Endothelial cell of umbilical vein (primary cell): ENCODE results near the gene OPN1MW3.

Experiments
- EZH2 ChIP-seq: IDR thresholded peaks from 2 replicates; pipeline ENCODE4 v1.6.1; 2012; ENCODE audit warnings: borderline replicate concordance, low read depth, mild to moderate bottlenecking, moderate library complexity, low read length, inconsistent platforms; ENCODE audit not compliant: severe bottlenecking
- POLR2A ChIP-seq: IDR thresholded peaks from 2 replicates; pipeline ENCODE4 v1.6.1; 2012; ENCODE audit warnings: low read depth, mild to moderate bottlenecking, control low read depth, low read length
- TF ChIP-seq, protein P1 (sequence below): IDR thresholded peaks from 2 replicates; pipeline ENCODE4 v1.6.1; 2011; ENCODE audit not compliant: insufficient read depth, insufficient read length
- TF ChIP-seq, protein P2 (sequence below), 2 donors: IDR thresholded peaks; 1 replicate in 1 of 2; 2 replicates in 1 of 2; pipeline ENCODE4 v1.5.1; 2011; ENCODE audit warnings: low read length in 2 of 2, mild to moderate bottlenecking in 2 of 2, moderate library complexity in 2 of 2, control low read depth in 1 of 2, inconsistent platforms in 1 of 2, low read depth in 1 of 2; ENCODE audit not compliant: insufficient read depth in 1 of 2; ENCODE audit errors: extremely low read depth in 1 of 2

DNA sequence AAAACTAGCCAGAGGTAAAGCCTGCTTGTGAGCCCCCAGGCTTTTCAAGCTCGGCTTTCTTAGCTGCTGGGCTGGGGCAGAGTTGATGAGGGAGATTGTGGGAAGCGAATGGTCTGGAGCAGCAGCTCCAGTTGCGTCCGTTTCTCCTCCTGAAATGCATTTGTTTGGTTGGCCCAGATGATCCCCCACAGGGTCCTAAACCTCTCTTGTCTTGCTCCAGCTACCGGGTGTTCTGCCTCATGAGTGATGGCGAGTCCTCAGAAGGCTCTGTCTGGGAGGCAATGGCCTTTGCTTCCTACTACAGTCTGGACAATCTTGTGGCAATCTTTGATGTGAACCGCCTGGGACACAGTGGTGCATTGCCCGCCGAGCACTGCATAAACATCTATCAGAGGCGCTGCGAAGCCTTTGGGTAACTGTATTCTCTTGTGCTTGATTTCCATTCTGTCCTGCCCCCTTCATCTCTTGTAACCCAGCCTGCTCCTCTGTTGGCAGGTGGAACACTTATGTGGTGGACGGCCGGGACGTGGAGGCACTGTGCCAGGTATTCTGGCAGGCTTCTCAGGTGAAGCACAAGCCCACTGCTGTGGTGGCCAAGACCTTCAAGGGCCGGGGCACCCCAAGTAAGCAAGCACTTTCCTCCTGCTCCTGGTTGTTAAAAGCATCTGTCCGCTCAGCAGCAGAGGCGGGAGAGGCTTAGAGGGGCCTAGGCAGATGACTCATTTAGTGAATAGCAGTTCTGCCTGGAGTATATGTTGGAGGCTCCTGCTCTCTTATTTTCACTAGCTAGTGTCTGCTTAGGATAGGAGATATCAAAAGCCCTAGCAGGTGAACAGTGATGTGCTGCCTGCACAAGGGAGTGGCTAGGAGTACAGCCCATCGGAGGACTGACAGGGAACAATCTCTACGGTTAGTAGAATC is 53.5 kb downstream of the OPN1MW3 start:
- TF ChIP-seq, protein P1, sequence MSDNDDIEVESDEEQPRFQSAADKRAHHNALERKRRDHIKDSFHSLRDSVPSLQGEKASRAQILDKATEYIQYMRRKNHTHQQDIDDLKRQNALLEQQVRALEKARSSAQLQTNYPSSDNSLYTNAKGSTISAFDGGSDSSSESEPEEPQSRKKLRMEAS, result no peak
- TF ChIP-seq EZH2, result no peak
- TF ChIP-seq, protein P2, sequence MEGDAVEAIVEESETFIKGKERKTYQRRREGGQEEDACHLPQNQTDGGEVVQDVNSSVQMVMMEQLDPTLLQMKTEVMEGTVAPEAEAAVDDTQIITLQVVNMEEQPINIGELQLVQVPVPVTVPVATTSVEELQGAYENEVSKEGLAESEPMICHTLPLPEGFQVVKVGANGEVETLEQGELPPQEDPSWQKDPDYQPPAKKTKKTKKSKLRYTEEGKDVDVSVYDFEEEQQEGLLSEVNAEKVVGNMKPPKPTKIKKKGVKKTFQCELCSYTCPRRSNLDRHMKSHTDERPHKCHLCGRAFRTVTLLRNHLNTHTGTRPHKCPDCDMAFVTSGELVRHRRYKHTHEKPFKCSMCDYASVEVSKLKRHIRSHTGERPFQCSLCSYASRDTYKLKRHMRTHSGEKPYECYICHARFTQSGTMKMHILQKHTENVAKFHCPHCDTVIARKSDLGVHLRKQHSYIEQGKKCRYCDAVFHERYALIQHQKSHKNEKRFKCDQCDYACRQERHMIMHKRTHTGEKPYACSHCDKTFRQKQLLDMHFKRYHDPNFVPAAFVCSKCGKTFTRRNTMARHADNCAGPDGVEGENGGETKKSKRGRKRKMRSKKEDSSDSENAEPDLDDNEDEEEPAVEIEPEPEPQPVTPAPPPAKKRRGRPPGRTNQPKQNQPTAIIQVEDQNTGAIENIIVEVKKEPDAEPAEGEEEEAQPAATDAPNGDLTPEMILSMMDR (IDR thresholded peaks at IDR 0.05; ENCODE audit: extremely low read depth in 1 of 2, insufficient read depth in 1 of 2, low read depth in 1 of 2, low read length in 2 of 2), result no peak
- TF ChIP-seq POLR2A, result no peak
